ENCODE results near the gene TNS2.
A peak's percentile ranks its signal among the peaks of the same experiment; 100 is the strongest.

Gene TNS2

GRCh38 chr12:53097564-53098353 is 47.9 kb downstream of the TNS2 start, which contains the start of gene IGFBP6 (continued):
- peak; percentile 98 for TF ChIP-seq ZBTB10 (tag by site-specific recombination; IDR thresholded peaks at IDR 0.05)
- TF ChIP-seq KLF1 (tag by site-specific recombination; IDR thresholded peaks at IDR 0.05) = peak; percentile 71
- TF ChIP-seq ZNF747 (tag by site-specific recombination; IDR thresholded peaks at IDR 0.05) = no peak
- 0 out of 2 replicates have a peak, but pooled peaks have one; percentile 28 for TF ChIP-seq BCL11A (tag by site-specific recombination; IDR thresholded peaks at IDR 0.05; ENCODE audit: low read depth)
- peak; percentile 95 for TF ChIP-seq ZFHX2 (tag by site-specific recombination; conservative IDR thresholded peaks at IDR 0.05)
- peak; percentile 97 for TF ChIP-seq GLIS1 (tag by site-specific recombination; IDR thresholded peaks at IDR 0.05)
- TF ChIP-seq EGR2 (tag by site-specific recombination; IDR thresholded peaks at IDR 0.05; ENCODE audit: low read depth) = peak; percentile 71
- peak; percentile 76 for TF ChIP-seq ZBTB26 (tag by site-specific recombination; optimal IDR thresholded peaks at IDR 0.05)
- 0 out of 2 replicates have a peak, but pooled peaks have one; percentile 46 for TF ChIP-seq ZNF324 (tag by site-specific recombination; IDR thresholded peaks at IDR 0.05)
- TF ChIP-seq ZNF10 (tag by site-specific recombination; IDR thresholded peaks at IDR 0.05) = peak; percentile 38
- 0 out of 2 replicates have a peak, but pooled peaks have one; percentile 12 for TF ChIP-seq INSM2 (tag by site-specific recombination; IDR thresholded peaks at IDR 0.05)
- no peak; the same call in 1 of the 2 replicates for TF ChIP-seq ZBTB11 (tag by site-specific recombination; conservative IDR thresholded peaks at IDR 0.05; ENCODE audit: low read depth)
- TF ChIP-seq KLF16 (tag by site-specific recombination; IDR thresholded peaks at IDR 0.05) = peak; percentile 61; the same call in 1 of the 2 replicates
- peak; percentile 5; the same call in 1 of the 2 replicates for TF ChIP-seq WT1 (tag by site-specific recombination; IDR thresholded peaks at IDR 0.05)
- TF ChIP-seq ZBTB48 (tag by site-specific recombination; IDR thresholded peaks at IDR 0.05) = peak; percentile 84
- TF ChIP-seq HIC1 (tag by site-specific recombination; IDR thresholded peaks at IDR 0.05) = peak; percentile 96
- no peak for TF ChIP-seq ZNF138 (tag by site-specific recombination; IDR thresholded peaks at IDR 0.05; ENCODE audit: borderline replicate concordance)
- peak; percentile 98 for TF ChIP-seq KLF9 (tag by site-specific recombination; IDR thresholded peaks at IDR 0.05; ENCODE audit: low read depth)
- 0 out of 2 replicates have a peak, but pooled peaks have one; percentile 20 for TF ChIP-seq ZNF777 (tag by site-specific recombination; IDR thresholded peaks at IDR 0.05; ENCODE audit: borderline replicate concordance)
- peak; percentile 45; the same call in 1 of the 2 replicates for TF ChIP-seq FEZF1 (tag by site-specific recombination; IDR thresholded peaks at IDR 0.05)
- peak; percentile 97 for TF ChIP-seq KLF10 (tag by site-specific recombination; IDR thresholded peaks at IDR 0.05)
- peak; percentile 69 for TF ChIP-seq SP2 (tag by site-specific recombination; IDR thresholded peaks at IDR 0.05)
- no peak for TF ChIP-seq TSHZ1 (tag by site-specific recombination; IDR thresholded peaks at IDR 0.05; ENCODE audit: borderline replicate concordance)
